ENCODE measurements around the gene BSN. TPM values are rescaled to one million over a fixed set of nuclear protein-coding genes. Genes with fewer than 3 reads are reported as not detected.

BSN gene
- total RNA-seq, 4 donors from 2014 or later = under 0.01 to 0.32 (median 0.27) TPM; not detected in 1

DNA sequence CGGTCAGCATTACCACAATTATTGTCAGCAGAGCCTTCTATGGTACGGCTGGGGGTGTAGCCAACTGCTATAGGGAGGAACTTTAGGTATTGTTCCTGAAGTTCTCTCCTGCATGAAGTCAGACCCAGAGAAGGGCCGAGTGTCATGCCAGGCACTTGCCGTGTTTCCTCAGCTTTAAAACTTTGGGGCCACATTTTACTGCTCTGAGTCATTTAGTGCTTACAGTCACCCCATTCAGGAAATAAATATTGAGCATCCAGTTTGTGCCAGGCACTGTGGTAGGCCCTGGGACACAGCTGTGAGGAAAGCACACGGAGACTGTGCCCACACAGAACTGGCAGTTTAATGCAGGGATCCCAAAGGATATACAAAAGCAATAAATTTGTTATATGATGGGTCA, 65.4 kb downstream of the BSN start:
- Histone ChIP-seq H3K36me3 (no peaks in the 10 kb centered on the region), H3K27me3 (no peaks in the 10 kb centered on the region), H3K4me3 (no peak overlapping the region), H3K4me1 (no peaks in the 10 kb centered on the region), H3K27ac (no peak overlapping the region), H3K9me3 (no peaks in the 10 kb centered on the region)
- 69% methylated on average over 5 of the region's 5 CpGs; no CpG with 5 or more reads in 1 of the 2 donors for WGBS, 2 donors (ENCODE audit: low coverage in 1 of 2)
- no peak for TF ChIP-seq POLR2A (IDR thresholded peaks at IDR 0.05)
- TF ChIP-seq, protein P1, sequence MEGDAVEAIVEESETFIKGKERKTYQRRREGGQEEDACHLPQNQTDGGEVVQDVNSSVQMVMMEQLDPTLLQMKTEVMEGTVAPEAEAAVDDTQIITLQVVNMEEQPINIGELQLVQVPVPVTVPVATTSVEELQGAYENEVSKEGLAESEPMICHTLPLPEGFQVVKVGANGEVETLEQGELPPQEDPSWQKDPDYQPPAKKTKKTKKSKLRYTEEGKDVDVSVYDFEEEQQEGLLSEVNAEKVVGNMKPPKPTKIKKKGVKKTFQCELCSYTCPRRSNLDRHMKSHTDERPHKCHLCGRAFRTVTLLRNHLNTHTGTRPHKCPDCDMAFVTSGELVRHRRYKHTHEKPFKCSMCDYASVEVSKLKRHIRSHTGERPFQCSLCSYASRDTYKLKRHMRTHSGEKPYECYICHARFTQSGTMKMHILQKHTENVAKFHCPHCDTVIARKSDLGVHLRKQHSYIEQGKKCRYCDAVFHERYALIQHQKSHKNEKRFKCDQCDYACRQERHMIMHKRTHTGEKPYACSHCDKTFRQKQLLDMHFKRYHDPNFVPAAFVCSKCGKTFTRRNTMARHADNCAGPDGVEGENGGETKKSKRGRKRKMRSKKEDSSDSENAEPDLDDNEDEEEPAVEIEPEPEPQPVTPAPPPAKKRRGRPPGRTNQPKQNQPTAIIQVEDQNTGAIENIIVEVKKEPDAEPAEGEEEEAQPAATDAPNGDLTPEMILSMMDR (IDR thresholded peaks at IDR 0.05) = no peak
- TF ChIP-seq POLR2AphosphoS5 (IDR thresholded peaks at IDR 0.05) = no peak
- no peak for TF ChIP-seq EP300 (IDR thresholded peaks at IDR 0.05; ENCODE audit: low read depth)
- intact Hi-C loops (cut with DNase I; ENCODE audit: low total_unique reads) = no loop called here
- in situ Hi-C loops (cut with MboI; ENCODE audit: low pct_ligation_motif_present in 1 of 4, low pct_unique_long_range_greater_than_20kb in 1 of 4, low sequenced_read_pairs in 3 of 4) = no loop called here
- DNase-seq = no peak

DNA sequence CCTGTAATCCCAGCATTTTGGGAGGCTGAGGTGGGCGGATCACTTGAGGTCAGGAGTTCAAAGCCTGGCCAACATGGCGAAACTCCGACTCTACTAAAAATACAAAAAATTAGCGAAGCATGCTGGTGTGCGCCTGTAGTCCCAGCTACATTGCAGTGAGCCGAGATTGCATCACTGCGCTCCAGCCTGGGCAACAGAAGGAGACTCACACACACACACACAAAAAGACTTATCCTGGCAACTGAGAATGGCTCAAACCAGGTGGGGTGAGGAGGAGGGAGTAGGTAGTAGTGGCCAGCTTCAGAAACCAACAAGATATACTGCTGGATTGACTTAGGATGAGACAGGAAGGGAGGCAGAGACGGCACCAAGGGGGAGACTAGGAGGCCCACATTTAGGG, 66.5 kb downstream of the BSN start:
- intact Hi-C loops (cut with DNase I; ENCODE audit: low total_unique reads) = no loop called here
- TF ChIP-seq POLR2AphosphoS5 (IDR thresholded peaks at IDR 0.05) (no peak), EP300 (IDR thresholded peaks at IDR 0.05; ENCODE audit: low read depth) (no peak), POLR2A (IDR thresholded peaks at IDR 0.05) (no peak)
- H3K4me1 ChIP-seq = no peaks in the 10 kb centered on the region
- 60 to 86% methylated on average over 1 to 8 of the region's 8 CpGs for WGBS, 2 donors (ENCODE audit: low coverage in 1 of 2)
- no peaks in the 10 kb centered on the region for H3K27me3 ChIP-seq
- no peaks in the 10 kb centered on the region for H3K36me3 ChIP-seq
- no peaks in the 10 kb centered on the region for H3K9me3 ChIP-seq
- in situ Hi-C loops (cut with MboI; ENCODE audit: low pct_ligation_motif_present in 1 of 4, low pct_unique_long_range_greater_than_20kb in 1 of 4, low sequenced_read_pairs in 3 of 4) = no loop called here
- H3K4me3 ChIP-seq = no peak overlapping the region
- DNase-seq = no peak
- H3K27ac ChIP-seq = no peak overlapping the region

DNA sequence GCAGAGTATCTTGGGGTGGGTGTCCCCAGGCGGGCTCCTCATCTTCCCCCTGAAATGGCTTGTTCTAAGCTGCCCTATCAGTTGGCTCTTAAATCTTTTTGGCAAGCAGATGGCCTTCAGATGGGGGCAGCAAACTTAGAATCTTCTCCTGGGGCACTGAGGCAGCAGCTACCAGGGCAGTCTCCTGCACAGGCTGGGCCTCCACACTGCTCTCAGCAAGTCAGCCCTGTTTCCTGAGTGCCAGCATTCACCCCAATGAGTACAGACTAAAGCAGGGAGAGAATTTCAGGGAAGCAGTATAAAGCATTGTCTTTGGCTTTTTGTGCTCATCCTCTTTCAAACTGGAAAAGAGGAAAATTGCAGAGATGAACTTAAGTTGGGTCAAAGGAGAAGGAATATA, 68.8 kb downstream of the BSN start:
- intact Hi-C loops (cut with DNase I; ENCODE audit: low total_unique reads) = no loop called here
- TF ChIP-seq POLR2AphosphoS5 (IDR thresholded peaks at IDR 0.05) = no peak
- no peak for TF ChIP-seq POLR2A (IDR thresholded peaks at IDR 0.05)
- TF ChIP-seq, protein P1 (IDR thresholded peaks at IDR 0.05) = no peak
- TF ChIP-seq EP300 (IDR thresholded peaks at IDR 0.05; ENCODE audit: low read depth) = no peak

DNA sequence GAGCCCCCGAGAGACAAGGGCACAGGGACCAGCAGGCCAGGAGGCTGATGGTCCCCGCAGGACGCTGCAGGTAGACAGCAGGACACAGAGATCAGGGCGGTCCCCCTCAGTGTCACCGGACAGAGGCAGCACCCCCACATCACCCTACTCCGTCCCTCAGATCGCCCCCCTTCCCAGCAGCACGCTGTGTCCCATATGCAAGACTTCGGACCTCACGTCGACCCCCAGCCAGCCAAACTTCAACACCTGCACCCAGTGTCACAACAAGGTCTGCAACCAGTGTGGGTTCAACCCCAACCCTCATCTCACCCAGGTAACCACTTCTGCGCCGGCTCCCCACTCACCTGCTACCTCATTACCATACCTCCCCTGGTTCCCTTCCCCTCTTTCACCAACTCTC, 70.8 kb downstream of the BSN start:
- Histone ChIP-seq H3K27me3 (no peaks in the 10 kb centered on the region), H3K4me3 (no peak overlapping the region), H3K27ac (no peak overlapping the region), H3K9me3 (no peaks in the 10 kb centered on the region), H3K36me3 (no peaks in the 10 kb centered on the region), H3K4me1 (no peaks in the 10 kb centered on the region)
- TF ChIP-seq, protein P1 (IDR thresholded peaks at IDR 0.05) = no peak
- TF ChIP-seq POLR2AphosphoS5 (IDR thresholded peaks at IDR 0.05) = no peak
- TF ChIP-seq EP300 (IDR thresholded peaks at IDR 0.05; ENCODE audit: low read depth) = no peak
- TF ChIP-seq POLR2A (IDR thresholded peaks at IDR 0.05) = no peak
- no peak for DNase-seq
- intact Hi-C loops (cut with DNase I; ENCODE audit: low total_unique reads) (no loop called here), in situ Hi-C loops (cut with MboI; ENCODE audit: low pct_ligation_motif_present in 1 of 4, low pct_unique_long_range_greater_than_20kb in 1 of 4, low sequenced_read_pairs in 3 of 4) (no loop called here)
- whole genome bisulfite sequencing, 2 donors (ENCODE audit: low coverage in 1 of 2) = 91 to 98% methylated on average over 7 to 13 of the region's 13 CpGs

More for the DNA sequence above, 68.8 kb downstream of the BSN start:
- Histone ChIP-seq H3K9me3 (no peaks in the 10 kb centered on the region), H3K27ac (no peak overlapping the region), H3K27me3 (no peaks in the 10 kb centered on the region), H3K36me3 (no peaks in the 10 kb centered on the region), H3K4me1 (no peaks in the 10 kb centered on the region), H3K4me3 (no peak overlapping the region)
- in situ Hi-C loops (cut with MboI; ENCODE audit: low pct_ligation_motif_present in 1 of 4, low pct_unique_long_range_greater_than_20kb in 1 of 4, low sequenced_read_pairs in 3 of 4) = no loop called here
- 100% methylated on average over 1 of the region's 1 CpG for WGBS, 2 donors (ENCODE audit: low coverage in 1 of 2)
- no peak for DNase-seq

DNA sequence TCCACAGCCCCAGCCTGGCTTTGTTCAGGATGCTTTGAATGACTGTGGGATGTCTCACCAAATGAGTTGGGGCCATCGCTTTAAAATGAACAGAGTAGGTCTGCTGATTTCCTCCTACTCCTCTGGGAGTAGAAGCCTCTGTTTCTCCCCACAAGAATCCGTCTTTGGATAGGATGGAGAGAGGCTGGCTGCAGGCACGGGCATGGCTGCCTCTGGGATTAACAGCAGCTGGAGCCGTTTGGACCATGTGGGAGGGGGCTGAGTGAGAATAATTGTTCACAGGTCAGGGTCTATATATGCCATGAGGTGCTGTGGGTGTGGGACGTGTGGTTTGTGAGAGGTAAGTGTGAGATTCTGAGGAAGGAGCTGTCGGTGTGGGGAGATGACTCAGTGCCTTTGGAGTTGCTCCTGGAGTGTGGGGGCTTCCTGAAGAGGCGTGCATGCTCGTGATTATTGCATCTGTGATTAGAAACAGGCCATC, 71.9 kb downstream of the BSN start:
- in situ Hi-C loops (cut with MboI; ENCODE audit: low pct_ligation_motif_present in 1 of 4, low pct_unique_long_range_greater_than_20kb in 1 of 4, low sequenced_read_pairs in 3 of 4) = no loop called here
- WGBS, 2 donors (ENCODE audit: low coverage in 1 of 2) = 53 to 55% methylated on average over 4 to 8 of the region's 8 CpGs
- no peaks in the 10 kb centered on the region for H3K4me1 ChIP-seq
- no peak overlapping the region for H3K4me3 ChIP-seq
- intact Hi-C loops (cut with DNase I; ENCODE audit: low total_unique reads) = no loop called here
- TF ChIP-seq POLR2A (IDR thresholded peaks at IDR 0.05) (no peak), EP300 (IDR thresholded peaks at IDR 0.05; ENCODE audit: low read depth) (no peak), POLR2AphosphoS5 (IDR thresholded peaks at IDR 0.05) (no peak)
- TF ChIP-seq, protein P1 (IDR thresholded peaks at IDR 0.05) = no peak
- H3K27ac ChIP-seq = no peak overlapping the region
- H3K9me3 ChIP-seq = no peaks in the 10 kb centered on the region
- H3K27me3 ChIP-seq = no peaks in the 10 kb centered on the region
- DNase-seq = no peak
- H3K36me3 ChIP-seq = no peaks in the 10 kb centered on the region
